Stimulated activated CD8-positive, alpha-beta memory T cell treated with anti-CD3 and anti-CD28 coated beads, Interleukin-15, amount 100 ng/mL, for 24 hours (primary cell): ENCODE measurements around the gene MBD3.

ENCODE experiments used
- DNase-seq: peaks from one replicate; pipeline ENCODE4 v3.0.0-alpha.2; 2020; ENCODE audit warnings: low read depth

MBD3 gene

DNA sequence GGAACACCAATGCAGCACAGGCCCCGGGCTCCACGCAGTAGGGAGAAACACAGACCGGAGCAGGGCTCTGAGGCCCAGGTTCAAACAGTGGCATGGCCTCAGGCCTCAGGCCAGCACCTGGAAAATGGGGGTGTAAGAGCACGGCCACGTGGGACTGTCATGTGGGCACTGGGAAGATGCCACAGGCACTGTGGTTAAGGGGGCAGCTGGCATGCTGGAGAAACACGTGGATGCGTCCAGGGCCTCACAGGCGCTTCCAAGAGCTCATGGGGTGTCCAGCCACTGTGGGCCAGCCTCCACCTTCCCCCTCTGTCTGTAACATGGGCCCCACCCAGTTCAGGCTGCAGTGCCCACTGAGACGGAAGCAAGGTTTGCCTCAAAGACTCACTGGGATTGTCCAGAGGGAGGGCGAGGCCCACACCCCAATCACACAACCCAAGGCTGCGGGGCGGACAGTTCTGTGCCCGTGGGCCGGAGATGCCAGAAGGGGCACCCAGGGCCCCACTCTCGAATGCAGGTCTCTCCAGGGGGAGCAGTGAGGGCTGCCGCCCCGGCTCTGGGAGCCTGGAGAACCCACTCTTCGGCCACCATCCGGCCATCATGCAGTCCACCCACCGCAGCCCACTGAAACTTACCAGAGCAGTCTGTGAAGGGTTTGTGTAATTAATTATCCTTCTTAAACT, 6.3 kb upstream of the MBD3 start:
- DNase-seq = no peak

DNA sequence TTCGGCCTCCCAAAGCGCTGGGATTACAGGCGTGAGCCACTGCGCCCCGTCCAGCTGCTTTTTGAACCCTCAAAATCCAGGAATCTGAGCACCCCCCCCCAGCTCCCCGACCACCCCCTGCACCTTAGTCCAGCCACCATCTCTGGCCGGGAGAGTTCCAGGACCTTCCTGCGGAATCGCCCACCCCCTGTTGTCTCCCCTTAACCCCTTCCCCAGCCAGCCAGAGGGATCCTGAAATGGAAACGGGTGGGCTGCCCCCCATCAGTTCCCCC, 772 bp upstream of the MBD3 start:
- DNase-seq = no peak

DNA sequence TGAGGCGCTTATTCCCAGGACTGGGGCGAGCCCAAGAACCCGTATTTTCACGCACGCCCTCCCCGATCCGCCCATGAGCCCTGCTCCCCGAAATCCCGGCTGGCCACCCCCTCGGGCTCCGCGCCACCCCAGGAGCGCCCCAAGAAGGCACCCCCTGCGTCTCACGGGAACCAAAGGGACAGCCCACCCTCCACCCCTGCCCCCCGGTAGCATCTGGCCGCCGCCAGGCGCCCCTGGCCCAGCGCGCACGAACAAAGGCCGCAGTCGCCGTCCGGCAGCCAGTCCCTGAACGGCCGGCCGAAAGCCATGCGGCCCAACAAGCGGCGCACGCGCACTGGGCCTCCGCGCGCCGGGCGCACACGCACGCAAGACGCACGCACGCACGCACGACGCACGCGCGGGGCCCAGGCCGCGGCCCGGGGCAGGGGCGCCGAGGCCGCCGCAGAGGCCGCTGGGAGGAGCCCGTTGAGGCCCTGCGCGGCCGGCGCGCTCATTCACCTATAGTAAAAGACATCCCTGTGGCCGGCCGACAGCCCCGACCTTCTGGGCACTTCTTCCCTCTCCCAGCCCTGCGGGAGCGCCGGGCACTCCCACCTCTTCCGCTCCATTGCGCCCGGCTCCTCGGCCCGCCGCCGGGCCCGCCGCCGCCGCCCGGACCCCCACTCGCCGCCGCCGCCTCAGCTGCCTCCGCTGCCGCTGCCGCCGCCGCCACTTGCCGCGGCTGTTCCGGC, 476 bp downstream of the MBD3 start:
- peak; percentile 71 for DNase-seq

DNA sequence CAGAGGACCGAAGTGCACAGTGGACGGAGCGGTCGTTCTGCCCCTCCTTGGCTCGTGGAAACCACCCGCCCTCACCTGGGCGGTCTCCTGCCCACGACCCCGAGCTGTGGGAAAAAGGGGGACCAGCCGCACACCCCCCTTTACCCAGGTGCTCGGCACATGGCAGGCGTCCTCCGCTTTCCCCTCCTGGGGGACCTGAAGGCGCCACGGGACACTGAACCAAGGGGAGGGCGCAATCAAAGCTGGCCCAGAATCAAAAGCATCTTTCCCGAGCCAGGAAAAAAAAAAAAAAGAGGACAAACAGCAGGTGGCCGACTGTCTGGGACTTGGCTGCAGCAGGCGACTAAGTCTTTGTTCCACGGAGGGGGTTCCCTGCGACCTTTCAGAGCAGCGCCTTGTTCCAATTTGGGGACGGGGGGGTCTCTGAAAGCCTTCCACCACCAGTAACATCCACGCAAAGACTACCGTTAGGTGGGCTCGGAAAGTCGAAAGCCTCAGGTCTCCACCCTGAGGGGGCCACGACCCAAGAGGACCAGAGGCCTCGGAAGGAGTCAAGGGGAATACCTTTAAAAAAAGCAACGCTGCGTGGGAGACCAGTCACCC, 1.1 kb downstream of the MBD3 start:
- DNase-seq = no peak

DNA sequence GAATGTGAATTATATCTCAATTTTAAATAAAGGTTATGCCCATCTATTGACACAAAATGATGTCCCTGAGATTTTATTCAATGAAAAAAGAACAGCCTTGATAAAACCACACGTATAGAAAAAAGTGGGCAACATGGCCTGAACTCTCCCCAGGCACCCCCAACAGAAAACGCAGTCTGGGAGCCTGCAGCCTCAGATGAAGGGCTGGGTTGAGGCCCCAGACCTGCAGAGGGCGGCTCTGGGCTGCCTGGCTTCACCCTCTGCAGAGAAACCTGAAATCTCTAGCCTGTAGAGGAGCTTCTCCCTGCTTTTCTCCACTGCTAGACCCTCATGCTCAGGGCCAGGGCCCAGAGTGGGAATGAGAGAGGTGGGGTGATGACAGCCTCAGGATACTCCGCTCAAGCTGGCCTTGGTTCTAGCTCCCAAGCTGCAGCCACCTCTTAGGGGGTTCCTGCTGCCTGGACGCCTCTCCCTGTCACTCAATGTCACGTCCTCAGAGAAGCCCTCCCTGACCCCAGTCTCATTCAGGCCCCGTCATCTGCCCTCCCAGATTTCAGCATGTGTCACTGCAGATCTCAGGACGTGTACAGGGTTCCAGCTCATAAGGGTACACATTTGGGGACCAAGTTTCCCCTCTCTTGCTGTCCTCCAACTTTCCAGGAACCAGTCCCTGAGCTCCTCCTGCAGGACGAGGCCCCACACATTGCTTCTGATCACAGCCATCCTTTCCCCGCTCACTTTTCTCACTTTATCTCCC, 1.8 kb downstream of the MBD3 start:
- no peak for DNase-seq

DNA sequence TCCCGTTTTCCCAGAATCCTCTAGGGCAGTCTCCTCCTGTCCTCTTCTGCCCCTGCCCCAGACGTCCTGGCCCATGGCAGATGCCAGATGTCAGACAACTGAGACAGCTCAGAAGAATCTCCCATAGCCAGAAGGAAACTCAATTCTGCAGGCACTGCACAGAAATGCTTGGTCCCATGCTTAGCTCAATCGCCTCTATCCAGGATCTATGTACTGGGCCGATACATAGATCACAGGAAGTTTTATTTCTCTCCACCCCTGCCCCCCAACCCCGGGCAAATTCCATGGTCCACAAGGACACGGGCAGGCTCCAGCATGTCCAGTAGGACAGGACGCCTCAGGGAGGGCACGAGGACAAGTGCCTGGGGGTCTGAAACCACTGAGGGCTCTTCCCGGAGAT, 4.8 kb downstream of the MBD3 start:
- DNase-seq = no peak

DNA sequence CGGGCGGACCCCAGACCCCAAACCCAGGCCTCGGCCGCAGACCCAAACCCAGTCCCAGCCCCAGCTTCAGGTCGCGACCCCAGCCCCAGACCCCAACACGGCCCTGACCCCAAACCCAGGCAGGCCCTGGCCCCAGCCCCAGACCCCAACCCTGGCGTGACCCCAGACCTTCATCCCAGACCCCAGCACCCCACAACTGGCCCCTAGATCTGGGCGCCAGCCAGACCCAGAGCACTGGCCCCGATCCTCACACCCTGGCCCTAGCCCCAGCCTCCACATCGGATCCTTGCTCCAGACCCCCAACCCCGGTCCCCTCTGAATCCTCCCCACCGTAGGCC, 7.5 kb downstream of the MBD3 start:
- no peak for DNase-seq

DNA sequence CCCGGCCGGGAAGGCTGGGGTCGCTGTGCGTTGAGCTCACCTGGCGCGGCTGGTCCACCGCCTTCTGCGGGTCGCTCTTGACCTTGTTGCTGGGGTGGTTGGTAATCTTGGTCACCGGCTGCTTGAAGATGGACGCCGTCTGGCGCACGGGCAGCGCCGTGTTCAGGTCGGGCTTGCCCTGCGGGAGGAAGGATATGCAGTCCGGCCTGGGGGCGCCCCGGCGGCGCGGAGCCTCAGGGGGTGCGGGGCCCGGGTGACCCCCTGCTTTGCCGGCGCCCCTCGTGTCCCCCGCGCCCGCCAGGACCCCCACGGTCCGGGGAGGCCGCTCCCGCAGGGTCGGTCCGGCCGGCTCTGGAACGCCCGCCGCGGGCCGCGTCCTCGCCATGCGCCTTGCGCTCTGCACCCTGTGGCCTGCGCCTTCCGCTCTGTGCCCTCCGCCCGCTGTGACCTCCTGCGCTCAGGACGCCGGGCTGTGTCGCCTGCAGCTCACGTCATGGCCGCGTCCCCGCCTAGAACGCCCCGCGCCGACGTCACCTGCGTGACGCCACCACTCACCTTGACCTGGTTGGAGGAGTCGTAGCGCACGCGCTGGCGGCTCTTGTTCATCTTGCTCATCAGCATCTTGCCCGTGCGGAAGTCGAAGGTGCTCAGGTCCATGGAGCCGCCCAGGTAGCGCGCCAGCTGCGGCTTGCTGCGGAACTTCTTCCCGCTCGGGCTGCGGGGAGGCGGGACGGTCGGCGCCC, 8.0 kb downstream of the MBD3 start:
- no peak for DNase-seq

DNA sequence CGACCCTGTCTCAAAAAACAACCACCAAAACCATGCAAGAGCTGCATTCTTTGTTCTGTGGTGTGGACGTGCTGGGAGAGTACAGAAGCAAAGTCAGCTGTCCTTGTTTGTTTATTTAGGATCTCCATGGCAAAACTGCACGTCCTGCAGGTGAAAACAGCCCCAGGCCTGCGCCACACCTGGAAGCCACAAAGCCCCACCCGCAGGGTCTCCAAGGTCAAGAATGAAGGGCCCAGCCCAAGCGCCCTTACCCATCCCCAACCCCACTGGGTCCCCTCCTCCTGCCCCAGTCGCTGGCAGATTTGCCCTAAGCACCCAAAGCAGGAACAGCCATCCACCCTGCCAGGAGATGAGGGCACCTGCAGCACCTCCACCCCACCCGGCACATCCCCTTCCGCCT, 10.5 kb downstream of the MBD3 start:
- no peak for DNase-seq

DNA sequence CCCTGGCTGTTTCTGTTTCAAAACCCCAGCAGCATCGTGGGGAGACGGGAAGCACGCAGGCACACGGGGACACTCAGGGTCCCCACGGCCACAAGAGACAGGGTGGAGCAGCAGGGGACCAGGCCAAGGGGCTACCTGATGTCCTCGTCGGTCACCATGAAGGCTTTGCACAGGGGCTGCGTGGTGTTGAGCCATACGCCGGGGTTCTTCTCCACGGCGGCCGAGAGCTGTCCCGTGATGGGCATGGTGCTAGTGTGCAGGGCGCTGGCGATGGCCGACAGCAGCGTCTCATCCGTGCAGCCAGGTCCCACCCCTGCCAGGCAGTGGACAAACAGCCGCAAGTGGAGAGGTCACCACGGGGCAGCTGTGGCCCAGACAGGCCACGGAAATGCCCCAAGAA, 11.7 kb downstream of the MBD3 start:
- DNase-seq = no peak

DNA sequence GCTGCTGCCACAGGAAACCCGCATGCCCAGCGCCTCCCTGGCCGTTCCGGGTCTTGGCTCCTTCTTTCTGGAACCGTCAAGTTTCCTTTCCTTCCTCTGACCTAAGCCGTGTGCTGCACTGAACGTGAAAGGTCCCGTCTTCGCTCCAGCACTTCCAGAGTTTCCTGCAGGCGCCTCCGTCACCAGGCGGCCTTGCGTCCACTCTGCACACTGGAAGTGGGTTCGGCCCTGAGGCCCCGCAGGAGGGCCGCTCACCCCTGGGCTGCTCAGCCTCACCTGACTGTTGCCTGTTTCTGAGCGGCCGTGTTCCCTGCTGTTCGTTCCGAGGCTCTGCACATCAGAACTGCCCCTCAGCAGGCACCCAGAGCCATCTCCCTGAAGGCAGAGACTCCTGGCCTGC, 12.3 kb downstream of the MBD3 start:
- DNase-seq = no peak

DNA sequence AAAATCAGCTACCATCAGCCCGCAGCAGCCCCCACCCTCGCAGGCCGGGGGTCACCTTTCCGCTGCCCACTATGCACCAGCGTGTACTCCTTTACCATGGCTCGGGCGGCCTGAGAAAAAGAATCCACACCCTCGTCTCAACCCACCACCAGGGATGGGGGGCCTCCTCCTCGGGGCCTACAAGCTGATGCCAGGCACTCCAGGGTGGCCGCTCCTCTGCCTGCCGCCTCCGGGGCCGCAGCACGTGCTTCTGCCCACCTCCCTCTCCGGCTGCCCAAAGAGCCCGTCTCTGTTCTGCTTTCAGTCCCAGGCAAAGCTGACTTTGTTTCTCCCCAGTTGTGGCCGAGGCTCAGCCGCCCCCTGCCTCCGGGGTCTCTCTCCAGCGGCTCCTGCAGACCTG, 13.4 kb downstream of the MBD3 start:
- no peak for DNase-seq

DNA sequence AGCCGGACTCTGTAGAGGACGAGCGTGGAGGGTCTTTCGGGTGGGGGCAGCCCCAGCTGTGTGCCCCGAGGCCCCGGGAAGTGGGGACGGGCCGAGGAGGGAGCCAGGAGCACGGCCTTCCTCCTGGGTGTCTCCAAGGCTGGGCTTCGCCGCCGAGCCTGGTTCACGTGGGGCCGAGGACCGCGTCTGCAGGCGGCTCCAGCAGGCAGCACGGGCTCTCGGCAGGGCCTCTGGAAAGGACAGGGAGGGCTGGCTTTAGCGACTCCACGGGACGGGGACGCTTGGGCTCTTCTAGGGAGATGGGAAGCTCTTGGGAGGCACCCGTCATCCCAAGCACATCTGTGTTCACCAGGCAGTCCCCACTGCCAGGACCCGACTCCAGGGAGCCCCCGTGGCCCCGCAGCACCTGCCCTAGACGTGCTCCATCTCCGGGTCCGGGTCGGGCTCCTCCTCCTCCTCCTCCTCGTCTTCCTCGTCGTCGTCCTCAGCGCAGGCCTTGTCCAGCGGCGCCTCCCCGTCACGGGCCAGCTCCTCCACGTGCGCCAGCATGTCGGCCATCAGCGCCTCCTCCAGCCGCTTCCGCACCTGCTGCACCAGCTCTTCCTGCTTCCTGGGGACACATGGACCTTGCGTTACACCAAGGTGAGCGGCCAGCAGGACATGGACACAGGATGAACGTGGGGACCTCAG, 14.6 kb downstream of the MBD3 start:
- DNase-seq = no peak

DNA sequence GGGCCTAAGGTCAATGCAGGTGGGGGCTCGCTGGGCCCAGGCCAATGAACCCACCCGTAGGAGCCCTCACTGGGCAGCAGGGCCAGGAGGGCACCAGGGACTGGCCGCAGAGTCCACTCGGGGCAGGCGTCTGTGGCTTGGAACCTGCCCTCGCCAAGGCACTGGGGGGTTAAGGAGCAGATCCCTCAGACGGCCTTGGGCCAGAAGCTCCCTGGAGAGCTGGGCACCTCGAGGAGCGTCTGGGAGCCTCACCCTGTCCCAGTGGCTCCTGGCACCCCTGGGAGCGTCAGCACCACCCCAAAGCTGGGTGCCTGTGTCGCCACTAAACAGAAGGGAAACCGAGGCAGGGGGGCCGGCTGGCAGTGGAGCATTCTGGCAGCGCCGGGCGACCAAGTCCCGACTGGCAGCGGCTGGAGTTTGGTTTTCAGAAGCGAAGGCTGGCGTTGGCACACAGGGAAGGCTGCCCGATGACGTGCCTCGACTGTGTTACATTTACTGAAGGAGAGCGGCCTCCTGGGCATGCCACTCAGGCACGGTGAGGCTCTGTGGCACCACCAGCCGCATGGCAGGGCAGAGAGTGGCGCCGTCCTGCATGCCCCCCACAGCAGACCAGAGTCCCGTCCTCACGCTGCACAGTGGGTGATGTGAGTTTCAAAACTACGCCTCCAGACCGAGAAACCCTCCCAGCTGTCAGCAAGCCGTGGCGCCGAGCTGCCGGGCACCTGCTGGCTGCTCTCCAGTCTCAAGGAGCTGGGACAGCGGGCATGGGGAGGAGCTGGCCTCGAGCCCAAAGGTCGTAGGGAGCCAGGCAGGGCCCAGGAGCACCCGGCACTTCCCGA, 15.4 kb downstream of the MBD3 start:
- no peak for DNase-seq

DNA sequence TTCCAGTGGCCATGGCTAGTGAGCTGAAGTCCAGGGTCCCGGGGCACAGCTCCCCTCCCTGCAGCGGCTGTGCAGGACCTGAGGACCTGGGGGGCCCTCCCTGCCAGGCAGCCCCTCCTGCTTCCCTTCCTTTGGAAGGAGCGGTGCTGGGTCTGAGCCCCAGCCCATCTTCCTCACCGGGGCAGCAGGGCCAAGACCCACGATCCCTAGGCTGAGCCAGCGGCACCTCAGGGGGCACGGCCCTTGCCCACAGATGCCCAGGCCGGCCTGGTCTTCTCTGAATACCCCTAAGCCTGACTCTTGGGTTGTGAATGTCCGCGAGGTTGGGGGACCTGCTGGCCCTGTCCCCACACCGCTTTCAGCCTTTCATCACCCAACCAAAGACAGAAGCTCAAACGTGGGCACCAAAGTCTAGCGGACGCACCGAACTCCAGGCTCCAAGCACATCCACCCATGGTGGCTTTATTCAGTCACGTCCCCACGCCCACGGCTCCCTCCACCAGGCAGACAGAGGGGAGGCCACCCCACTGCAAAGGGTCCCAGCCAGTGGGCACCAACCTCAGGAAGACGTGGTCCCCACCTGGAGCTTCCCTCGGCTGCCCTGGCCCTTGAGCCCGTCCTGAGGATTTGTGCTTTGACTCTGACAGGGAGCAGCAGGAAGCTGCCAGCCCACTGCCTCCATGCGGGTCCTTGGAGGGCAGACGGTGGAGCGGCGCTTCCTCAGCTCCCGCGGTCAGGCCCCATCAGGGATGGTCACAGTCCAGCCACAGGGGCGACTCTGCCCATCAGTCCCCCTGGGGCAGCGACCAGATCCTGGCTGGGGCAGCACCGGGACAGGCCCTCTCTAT, 16.2 kb downstream of the MBD3 start:
- no peak for DNase-seq

DNA sequence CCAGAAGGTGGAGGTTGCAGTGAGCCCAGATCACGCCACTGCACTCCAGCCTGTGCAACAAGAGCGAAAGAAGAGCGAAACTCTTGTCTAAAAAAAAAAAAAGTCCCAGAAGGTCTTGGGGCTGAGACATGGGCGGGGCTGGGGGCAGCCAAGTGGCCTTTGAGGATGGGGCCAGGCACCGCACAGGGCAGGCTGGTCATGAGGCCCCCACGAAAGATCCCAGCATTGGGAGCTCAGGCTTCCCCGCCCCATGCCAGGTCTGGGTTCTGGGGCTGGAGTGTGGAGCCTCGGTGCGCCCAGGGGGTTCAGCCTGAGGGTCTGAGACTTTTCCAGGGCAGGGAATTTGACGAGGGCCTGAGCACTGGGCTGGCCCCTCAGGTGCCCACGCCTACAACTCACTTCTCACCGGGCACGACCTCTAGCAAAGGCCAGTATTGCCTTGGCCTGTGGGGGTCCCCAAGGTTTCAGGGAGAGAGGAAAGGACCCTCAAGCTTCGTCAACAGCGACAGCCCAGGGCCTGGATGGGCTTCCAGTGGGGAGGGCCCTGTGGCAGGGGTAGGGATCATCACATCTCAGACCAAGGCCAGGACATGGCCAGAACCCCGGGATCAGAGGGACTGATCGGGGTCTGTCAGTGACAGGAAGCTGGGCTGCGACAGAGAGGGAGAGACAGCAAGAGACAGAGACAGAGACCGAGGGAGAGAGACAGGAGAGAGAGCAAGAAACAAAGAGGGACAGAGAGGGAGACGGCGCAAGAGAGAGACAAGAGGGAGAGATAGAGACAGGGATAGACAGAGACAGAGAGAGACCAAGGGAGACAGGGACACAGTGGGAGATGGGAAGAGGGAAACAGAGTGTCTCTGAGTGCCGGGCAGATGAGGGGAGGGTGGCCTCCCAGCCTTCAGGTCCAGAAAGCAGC, 17.1 kb downstream of the MBD3 start:
- no peak for DNase-seq

DNA sequence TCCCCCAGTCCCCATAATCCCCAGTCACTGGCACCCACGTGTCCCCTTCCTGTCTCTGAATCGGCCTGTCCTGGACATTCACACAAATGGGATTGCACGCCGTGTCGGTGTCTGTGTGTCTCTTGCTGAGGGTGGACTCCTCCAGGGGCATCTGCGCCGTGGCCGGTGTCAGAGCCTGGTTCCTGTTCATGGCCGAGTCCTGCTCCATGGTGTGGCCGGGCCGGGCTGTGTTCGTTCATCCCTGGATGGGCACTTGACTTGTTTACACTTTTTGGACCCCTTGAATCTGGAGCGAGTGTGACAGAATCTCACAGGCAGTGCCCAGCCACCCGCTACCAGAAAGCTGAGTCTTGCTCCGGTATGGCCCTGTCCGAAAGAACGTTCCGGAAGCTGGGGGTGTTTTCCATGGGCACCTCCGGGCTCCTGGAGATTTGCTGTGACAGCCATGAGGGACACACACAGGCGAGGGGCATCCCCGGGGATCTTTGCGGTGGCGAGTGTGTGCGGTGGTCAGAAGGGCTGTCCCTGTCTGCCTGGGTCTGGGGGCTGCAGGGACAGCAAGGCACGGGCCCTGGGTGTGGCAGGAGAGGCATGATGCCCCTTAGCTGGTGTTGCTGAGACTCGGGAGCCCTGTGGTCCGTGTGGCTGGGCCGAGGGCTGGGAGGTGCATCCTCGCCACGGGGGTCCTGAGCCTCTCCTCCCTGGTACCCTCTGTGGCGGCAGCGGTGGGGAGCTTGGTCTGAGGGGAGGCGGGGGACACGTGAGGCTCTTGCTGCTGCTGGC, 18.1 kb downstream of the MBD3 start:
- no peak for DNase-seq

DNA sequence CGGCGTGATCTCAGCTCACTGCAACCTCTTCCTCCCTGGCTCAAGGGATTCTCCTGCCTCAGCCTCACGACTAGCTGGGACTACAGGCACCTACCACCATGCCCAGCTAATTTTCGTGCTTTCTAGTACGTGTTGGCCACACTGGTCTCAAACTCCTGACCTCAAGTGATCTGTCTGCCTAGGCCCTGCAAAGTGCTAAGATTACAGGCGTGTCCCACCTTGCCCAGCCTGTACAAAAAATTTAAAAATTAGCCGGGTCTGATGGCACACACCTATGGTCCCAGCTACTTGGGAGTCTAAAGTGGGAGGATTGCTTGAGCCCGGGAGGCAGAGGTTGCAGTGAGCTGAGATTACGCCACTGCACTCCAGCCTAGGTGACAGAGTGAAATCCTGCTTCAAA, 19.9 kb downstream of the MBD3 start:
- no peak for DNase-seq
